ENCODE results near the gene NES.

NES gene

GRCh38 chr1:156646738-156647211 lies 30.4 kb downstream of the NES start:
- no peak for TF ChIP-seq CTCF (IDR thresholded peaks at IDR 0.05; ENCODE audit: control insufficient read depth, insufficient read depth, low read depth, low read length, missing control alignments)
- H3K4me3 ChIP-seq (ENCODE audit: control insufficient read depth, low read depth, low read length): no peak overlapping the region
- DNase-seq (ENCODE audit: low read depth): no peak

- H3K4me3 ChIP-seq (ENCODE audit: control insufficient read depth, low read depth, low read length): no peak overlapping the region
- no peak for TF ChIP-seq CTCF (IDR thresholded peaks at IDR 0.05; ENCODE audit: control insufficient read depth, insufficient read depth, low read depth, low read length, missing control alignments)
- no peak for DNase-seq (ENCODE audit: low read depth)
Observed at GRCh38 chr1:156645666-156646065, 31.5 kb downstream of the NES start.

GRCh38 chr1:156645056-156645455 lies 32.2 kb downstream of the NES start:
- DNase-seq (ENCODE audit: low read depth): no peak
- TF ChIP-seq CTCF (IDR thresholded peaks at IDR 0.05; ENCODE audit: control insufficient read depth, insufficient read depth, low read depth, low read length, missing control alignments): no peak
- H3K4me3 ChIP-seq (ENCODE audit: control insufficient read depth, low read depth, low read length): no peak overlapping the region

- TF ChIP-seq CTCF (IDR thresholded peaks at IDR 0.05; ENCODE audit: control insufficient read depth, insufficient read depth, low read depth, low read length, missing control alignments): no peak
- DNase-seq (ENCODE audit: low read depth): no peak
- H3K4me3 ChIP-seq (ENCODE audit: control insufficient read depth, low read depth, low read length): no peak overlapping the region
Observed at GRCh38 chr1:156644640-156645039, 32.6 kb downstream of the NES start.

- H3K4me3 ChIP-seq (ENCODE audit: control insufficient read depth, low read depth, low read length): no peak overlapping the region
- no peak for TF ChIP-seq CTCF (IDR thresholded peaks at IDR 0.05; ENCODE audit: control insufficient read depth, insufficient read depth, low read depth, low read length, missing control alignments)
- no peak for DNase-seq (ENCODE audit: low read depth)
Observed at GRCh38 chr1:156644146-156644545, 33.1 kb downstream of the NES start.

- DNase-seq (ENCODE audit: low read depth): no peak
- H3K4me3 ChIP-seq (ENCODE audit: control insufficient read depth, low read depth, low read length): no peak overlapping the region
- no peak for TF ChIP-seq CTCF (IDR thresholded peaks at IDR 0.05; ENCODE audit: control insufficient read depth, insufficient read depth, low read depth, low read length, missing control alignments)
Observed at GRCh38 chr1:156643778-156644092, 33.5 kb downstream of the NES start.
